Activated naive CD4-positive, alpha-beta T cell treated with anti-CD3 and anti-CD28 coated beads for 36 hours (primary cell): ENCODE results near the gene KCND3. TPM values are rescaled to one million over a fixed set of nuclear protein-coding genes. Genes with fewer than 3 reads are reported as not detected.

Experiments used
- CTCF ChIA-PET: fragments of 350-600 bp; sonication (Branson Sonifier 250); formaldehyde crosslinking; loops from one replicate; lab custom pipeline; 2021; ENCODE audit warnings: antibody characterized with exemption; lab: Charles Lee
- DNase-seq: peaks from one replicate; pipeline ENCODE4 v3.0.0-alpha.2; 2020
- H3K27ac Mint-ChIP-seq: one replicate; pipeline ENCODE4 v1.8.0; 2021; ENCODE audit warnings: mild to moderate bottlenecking, mixed read lengths
- H3K27me3 Mint-ChIP-seq: one replicate; pipeline ENCODE4 v1.8.0; 2021; ENCODE audit warnings: low read depth, mixed read lengths
- H3K36me3 Mint-ChIP-seq: one replicate; pipeline ENCODE4 v1.8.0; 2021; ENCODE audit warnings: low read depth, mixed read lengths
- H3K4me1 Mint-ChIP-seq: one replicate; pipeline ENCODE4 v1.8.0; 2021; ENCODE audit warnings: low read depth, mixed read lengths
- H3K4me3 Mint-ChIP-seq: one replicate; pipeline ENCODE4 v1.8.0; 2021; ENCODE audit warnings: mild to moderate bottlenecking, moderate library complexity, mixed read lengths
- H3K9me3 Mint-ChIP-seq: one replicate; pipeline ENCODE4 v1.8.0; 2021; ENCODE audit warnings: mixed read lengths
- intact Hi-C: fragments of 100-400 bp; cut with micrococcal nuclease; formaldehyde crosslinking; loops from one replicate; pipeline ENCODE4 v1.15.1; 2023
- total RNA-seq, 2 experiments: library from RNA; stranded (reverse); gene quantifications; one replicate each; pipeline ENCODE4 v1.2.3, GENCODE V29; 2021

KCND3 gene
- not detected for total RNA-seq

DNA sequence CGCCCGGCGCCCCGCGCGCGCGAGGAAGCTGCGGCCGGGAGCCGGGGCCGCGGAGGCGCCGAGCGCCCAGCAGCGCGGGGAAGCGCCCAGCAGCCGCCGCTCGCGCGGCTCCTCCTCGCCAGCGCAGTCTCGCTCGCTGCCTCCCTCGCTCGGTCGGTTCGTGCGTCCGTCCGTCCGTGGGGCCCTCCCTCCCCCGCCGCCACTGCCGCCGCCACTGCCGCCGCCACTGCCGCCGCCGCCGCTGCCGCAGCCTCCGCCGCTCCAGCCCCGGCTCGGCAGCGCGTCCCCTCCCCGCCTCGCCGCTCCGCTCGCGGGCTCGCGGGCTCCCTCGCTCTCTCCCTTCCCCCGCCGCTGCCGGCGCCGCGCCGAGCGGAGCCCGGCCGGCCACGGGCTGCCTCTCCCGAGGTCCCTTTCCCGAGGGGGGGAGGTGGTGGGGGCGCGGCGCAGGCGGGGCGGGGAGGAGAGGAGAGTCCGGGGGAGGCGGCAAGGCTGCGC lies at the start of gene KCND3:
Gene KCND3 (minus strand): TSS at position 138 of the 495 bp plus-strand sequence.
- Mint-ChIP-seq H3K4me1 (peaks cover 19% of the 10 kb centered on the region), H3K27ac (no peak within 1 kb of the TSS), H3K9me3 (no peaks in the 10 kb centered on the region)

DNA sequence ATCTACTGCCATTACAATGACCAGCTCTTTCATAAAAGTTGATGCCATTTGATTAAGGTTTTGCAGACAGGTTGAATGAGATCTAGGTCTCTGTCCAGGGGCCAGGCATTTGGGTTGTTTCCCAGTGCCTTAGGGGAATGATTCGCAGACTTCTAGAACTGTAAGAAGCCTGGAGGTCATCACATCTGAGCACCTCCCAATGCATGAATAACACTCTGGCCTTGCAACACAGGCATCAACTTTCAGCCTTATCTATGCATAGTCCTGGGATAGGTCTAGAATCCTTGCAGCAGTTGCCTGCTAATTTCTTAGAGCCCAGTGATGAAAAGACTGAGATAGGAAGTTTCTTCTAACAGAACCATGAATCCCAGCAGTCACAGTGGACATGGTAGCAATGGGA lies 44.8 kb upstream of the KCND3 start:
- Mint-ChIP-seq H3K4me3 (no peak overlapping the region), H3K27me3 (no peaks in the 10 kb centered on the region), H3K27ac (no peak overlapping the region), H3K4me1 (no peaks in the 10 kb centered on the region), H3K9me3 (no peaks in the 10 kb centered on the region), H3K36me3 (no peaks in the 10 kb centered on the region)
- intact Hi-C loops = no loop called here
- DNase-seq = no peak
- CTCF ChIA-PET = no interaction called here

More for the DNA sequence above, at the start of gene KCND3:
- Mint-ChIP-seq H3K27me3 (peaks cover 52% of the 10 kb centered on the region), H3K4me3 (peak within 1 kb of the TSS; percentile 69), H3K36me3 (no peaks in the 10 kb centered on the region)
- intact Hi-C loops = no loop called here
- peak; percentile 28 for DNase-seq
- CTCF ChIA-PET = no interaction called here

DNA sequence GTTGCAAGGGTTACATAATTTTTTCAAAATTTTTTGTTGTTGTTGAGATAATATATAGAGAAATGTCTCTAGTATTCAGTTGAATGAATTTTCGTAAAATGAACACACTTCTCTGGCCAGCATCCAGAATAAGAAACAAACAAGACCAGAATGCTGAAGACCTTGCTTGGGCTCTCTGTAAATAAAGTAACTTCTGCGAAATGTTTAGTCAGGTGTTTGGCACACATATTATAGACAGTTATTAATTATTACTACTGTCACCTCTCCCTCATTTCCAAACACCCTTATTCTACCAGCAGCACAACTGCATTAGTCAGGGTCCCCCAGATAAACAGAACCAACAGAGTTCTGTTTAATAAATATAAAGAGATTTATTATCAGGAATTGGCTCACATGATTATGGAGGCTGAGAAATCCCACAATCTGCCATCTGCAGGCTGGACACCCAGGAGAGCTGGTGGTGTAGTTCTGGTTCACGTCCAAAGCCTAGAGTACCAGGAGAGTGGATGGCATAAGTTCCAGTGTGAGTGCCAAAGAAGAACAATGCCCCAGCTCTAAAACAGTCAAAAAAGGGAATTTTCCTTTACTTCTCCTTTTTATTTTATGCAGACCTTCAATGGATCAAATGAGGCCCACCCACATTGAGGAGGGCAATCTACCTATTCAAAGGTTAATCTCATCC lies 44.1 kb upstream of the KCND3 start:
- no peaks in the 10 kb centered on the region for H3K4me1 Mint-ChIP-seq
- intact Hi-C loops = no loop called here
- CTCF ChIA-PET = no interaction called here

DNA sequence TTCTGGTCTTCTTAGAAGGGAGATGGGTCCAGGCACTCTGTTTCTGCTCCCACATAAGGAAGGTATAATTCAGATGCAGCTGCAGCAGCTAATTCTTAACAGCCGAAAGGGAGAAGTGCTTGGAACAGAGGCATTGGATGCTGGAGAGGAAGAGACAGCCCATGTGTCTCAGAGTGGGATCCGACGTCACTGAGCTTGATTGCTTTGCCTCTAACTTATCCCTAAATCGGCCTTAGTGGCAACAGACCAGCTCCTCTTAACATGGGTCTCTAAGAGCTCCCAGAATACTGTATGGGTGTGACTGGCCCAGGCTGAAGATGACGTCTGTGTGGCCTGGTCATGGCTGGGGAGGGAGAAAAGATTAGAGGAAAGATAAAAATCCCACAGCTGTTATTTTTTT lies 40.7 kb upstream of the KCND3 start:
- Mint-ChIP-seq H3K27ac (no peak overlapping the region), H3K4me1 (no peaks in the 10 kb centered on the region), H3K9me3 (no peaks in the 10 kb centered on the region), H3K36me3 (no peaks in the 10 kb centered on the region), H3K27me3 (peaks cover 3% of the 10 kb centered on the region), H3K4me3 (no peak overlapping the region)
- intact Hi-C loops = no loop called here
- CTCF ChIA-PET = no interaction called here
- DNase-seq = no peak

More for the DNA sequence above, 44.1 kb upstream of the KCND3 start:
- Mint-ChIP-seq H3K4me3 (no peak overlapping the region), H3K27me3 (no peaks in the 10 kb centered on the region), H3K27ac (no peak overlapping the region), H3K36me3 (no peaks in the 10 kb centered on the region), H3K9me3 (no peaks in the 10 kb centered on the region)
- no peak for DNase-seq

DNA sequence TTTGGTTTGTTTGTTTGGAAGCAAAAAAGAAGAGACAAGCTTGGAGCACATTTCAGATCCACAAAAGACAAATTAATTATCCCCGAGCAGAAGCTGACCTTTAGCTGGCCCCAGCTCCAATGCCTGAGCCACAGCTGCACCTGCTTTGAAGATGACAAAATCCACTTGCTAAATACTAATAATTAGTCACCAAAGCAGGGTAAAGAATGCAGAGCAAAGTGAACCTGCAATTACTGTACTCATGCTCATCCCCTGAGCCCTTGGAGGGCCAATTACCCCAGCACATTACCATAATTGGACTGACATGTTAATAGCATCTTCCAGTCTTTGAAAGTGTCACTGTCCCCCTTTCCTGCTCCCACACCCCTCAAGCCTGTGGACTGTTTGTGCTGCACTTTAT lies 38.2 kb upstream of the KCND3 start:
- CTCF ChIA-PET = no interaction called here
- intact Hi-C loops = no loop called here
- no peaks in the 10 kb centered on the region for H3K4me1 Mint-ChIP-seq
- DNase-seq = no peak
- H3K27me3 Mint-ChIP-seq = peaks cover 3% of the 10 kb centered on the region
- no peak overlapping the region for H3K4me3 Mint-ChIP-seq
- no peak overlapping the region for H3K27ac Mint-ChIP-seq
- no peaks in the 10 kb centered on the region for H3K36me3 Mint-ChIP-seq
- no peaks in the 10 kb centered on the region for H3K9me3 Mint-ChIP-seq

DNA sequence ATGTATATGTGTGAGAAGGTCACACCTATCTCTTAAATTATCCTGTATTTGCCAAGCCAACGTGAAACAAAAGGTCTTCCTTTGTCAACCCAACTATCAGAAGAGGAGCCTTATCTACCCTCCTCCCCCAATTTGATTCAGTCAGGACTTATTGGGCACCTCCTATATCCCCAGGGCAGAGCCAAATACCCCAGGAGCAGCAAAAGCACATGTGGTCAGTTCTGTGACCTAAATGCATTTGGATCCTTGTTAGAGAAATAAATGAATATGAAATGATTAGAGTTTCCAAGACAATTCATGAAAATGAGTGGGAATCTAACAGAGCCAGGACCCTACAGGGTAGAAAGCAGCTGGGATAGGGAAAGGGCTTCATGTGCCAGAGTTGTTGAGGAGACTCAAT lies 37.0 kb upstream of the KCND3 start:
- CTCF ChIA-PET = no interaction called here
- Mint-ChIP-seq H3K4me3 (no peak overlapping the region), H3K4me1 (no peaks in the 10 kb centered on the region), H3K27ac (no peak overlapping the region), H3K36me3 (no peaks in the 10 kb centered on the region), H3K9me3 (no peaks in the 10 kb centered on the region), H3K27me3 (peaks cover 3% of the 10 kb centered on the region)
- DNase-seq = no peak
- intact Hi-C loops = no loop called here

DNA sequence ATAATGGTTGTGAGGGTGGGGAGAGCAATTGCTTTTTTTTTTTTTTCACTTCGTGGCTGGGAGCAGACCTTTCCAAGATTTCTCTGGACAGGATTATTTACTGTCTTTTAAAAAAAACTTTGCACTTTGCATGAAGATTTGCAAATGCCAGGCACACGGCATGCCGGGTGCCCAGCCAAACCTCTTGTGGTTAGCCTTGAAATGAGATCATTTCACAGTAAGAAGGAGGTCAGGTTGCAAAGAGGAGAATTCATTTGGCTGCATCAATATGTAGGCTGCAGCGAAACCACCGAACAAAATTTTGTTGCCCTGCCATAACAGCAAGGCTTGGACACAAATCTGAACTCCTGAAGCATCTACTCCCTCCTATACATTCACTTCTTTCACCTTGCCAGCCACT lies 36.5 kb upstream of the KCND3 start:
- CTCF ChIA-PET = no interaction called here
- no peak for DNase-seq
- intact Hi-C loops = no loop called here
- Mint-ChIP-seq H3K36me3 (no peaks in the 10 kb centered on the region), H3K4me3 (no peak overlapping the region), H3K27ac (no peak overlapping the region), H3K27me3 (peaks cover 3% of the 10 kb centered on the region), H3K9me3 (no peaks in the 10 kb centered on the region), H3K4me1 (no peaks in the 10 kb centered on the region)

DNA sequence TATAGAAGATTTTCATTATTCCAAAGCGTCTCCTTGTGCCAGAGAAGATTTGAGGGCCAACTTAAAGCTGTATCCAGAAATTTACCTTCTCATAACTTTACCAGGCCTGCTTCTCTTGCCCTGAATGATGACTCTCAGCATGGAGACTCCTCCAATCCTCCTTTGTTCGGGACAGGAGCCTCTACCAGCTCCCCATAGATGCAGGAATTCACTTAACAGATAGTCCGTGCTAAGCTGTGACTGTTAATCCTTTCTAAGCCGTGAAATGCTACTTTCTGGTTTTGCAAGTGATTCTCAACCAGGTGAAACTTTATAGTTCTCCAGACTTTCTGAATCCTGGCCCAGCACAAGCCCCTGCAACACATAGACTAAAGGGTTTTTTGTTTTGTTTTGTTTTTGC lies 31.8 kb upstream of the KCND3 start:
- H3K36me3 Mint-ChIP-seq = no peaks in the 10 kb centered on the region
- no peak overlapping the region for H3K27ac Mint-ChIP-seq
- H3K27me3 Mint-ChIP-seq = peaks cover under 1% of the 10 kb centered on the region
- H3K9me3 Mint-ChIP-seq = no peaks in the 10 kb centered on the region
- no peaks in the 10 kb centered on the region for H3K4me1 Mint-ChIP-seq
- H3K4me3 Mint-ChIP-seq = no peak overlapping the region
- CTCF ChIA-PET = no interaction called here
- intact Hi-C loops = no loop called here
- DNase-seq = no peak

DNA sequence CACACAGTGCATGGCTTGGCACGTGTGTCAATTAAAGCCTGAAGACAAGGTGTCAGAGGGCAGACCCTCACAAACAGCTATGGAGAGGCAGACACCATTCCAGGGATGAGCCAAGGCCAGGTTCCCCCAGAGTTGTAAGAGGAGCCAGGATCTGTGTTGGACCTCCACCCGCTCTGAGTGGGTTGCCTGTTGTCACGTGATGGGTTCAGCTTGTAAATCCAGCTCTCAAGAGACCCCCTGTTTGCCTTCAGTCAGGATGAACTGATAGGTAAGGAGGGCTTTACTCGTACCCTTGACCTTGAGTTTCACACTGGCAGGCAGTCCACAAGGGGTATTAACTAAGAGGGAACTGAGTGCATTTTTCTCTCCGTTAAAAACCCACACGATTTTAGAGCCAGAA lies 27.7 kb upstream of the KCND3 start:
- H3K9me3 Mint-ChIP-seq = no peaks in the 10 kb centered on the region
- H3K27ac Mint-ChIP-seq = no peak overlapping the region
- DNase-seq = no peak
- H3K36me3 Mint-ChIP-seq = no peaks in the 10 kb centered on the region
- CTCF ChIA-PET = no interaction called here
- H3K4me3 Mint-ChIP-seq = no peak overlapping the region
- H3K27me3 Mint-ChIP-seq = no peaks in the 10 kb centered on the region
- intact Hi-C loops = no loop called here
- H3K4me1 Mint-ChIP-seq = no peaks in the 10 kb centered on the region

DNA sequence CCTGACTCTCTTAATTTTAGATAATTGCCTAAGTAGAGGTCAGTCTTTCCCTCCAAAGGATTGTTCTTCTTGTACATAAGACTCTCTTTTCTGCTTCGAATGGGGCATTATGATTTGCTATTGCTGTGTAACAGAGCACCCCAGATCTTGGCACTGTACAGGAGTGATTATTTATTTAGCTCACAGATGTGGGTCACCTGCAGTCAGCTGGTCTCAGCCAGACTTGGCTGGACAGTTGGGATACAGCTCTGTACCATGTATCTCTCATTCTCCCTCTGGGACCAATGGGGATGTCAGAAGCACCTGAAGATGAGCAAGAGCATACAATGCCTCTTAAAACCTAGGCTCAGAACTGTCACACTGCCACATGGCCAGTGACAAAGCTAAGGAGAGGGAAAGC lies 23.4 kb upstream of the KCND3 start:
- no peaks in the 10 kb centered on the region for H3K27me3 Mint-ChIP-seq
- H3K27ac Mint-ChIP-seq = no peak overlapping the region
- H3K4me1 Mint-ChIP-seq = no peaks in the 10 kb centered on the region
- intact Hi-C loops = no loop called here
- H3K36me3 Mint-ChIP-seq = no peaks in the 10 kb centered on the region
- H3K4me3 Mint-ChIP-seq = no peak overlapping the region
- DNase-seq = no peak
- CTCF ChIA-PET = no interaction called here
- no peaks in the 10 kb centered on the region for H3K9me3 Mint-ChIP-seq

DNA sequence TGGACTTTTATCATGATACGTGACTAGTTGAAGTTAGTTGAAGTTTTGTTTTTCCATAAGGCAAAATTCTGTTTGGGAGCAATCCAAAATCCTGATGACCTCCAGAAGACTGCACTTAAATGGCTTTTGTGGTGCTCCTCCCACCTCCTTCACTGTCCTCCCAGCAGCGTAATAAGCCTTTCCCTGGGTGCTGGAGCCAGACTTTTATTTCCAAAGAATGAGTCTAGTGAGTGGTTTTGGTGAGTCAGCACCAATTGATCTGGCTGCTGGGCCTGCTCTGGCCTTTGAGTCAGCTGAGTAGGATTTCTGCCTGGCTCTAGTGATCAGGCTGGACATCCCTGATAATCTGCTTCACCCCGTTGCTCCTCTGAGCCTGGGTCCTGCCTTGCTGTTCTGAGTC lies 21.7 kb upstream of the KCND3 start:
- Mint-ChIP-seq H3K4me3 (no peak overlapping the region), H3K4me1 (no peaks in the 10 kb centered on the region), H3K9me3 (no peaks in the 10 kb centered on the region), H3K36me3 (no peaks in the 10 kb centered on the region), H3K27ac (no peak overlapping the region), H3K27me3 (peaks cover under 1% of the 10 kb centered on the region)
- DNase-seq = no peak
- CTCF ChIA-PET = no interaction called here
- intact Hi-C loops = no loop called here

DNA sequence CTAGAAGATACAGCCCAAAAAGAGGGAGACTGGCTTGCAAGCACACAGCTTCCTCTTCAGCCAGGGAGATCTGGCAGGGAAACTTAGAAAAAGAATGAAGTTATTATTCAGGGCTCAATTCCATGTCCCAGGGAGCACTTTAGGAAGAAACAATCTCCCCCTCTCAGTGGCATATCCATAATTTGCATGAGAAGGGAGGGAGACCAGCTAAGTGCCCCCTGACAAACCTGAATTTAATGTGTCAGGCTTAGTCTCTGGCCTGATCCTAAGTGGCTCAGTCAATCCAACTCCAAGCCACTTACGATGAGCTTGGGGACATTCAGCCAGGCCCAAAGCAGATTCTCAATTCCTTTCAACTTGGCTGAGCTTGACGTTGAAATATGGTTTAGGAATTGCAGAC lies 17.7 kb upstream of the KCND3 start:
- no peak for DNase-seq
- CTCF ChIA-PET = no interaction called here
- Mint-ChIP-seq H3K9me3 (no peaks in the 10 kb centered on the region), H3K36me3 (no peaks in the 10 kb centered on the region), H3K27me3 (peaks cover 7% of the 10 kb centered on the region), H3K27ac (no peak overlapping the region), H3K4me1 (no peaks in the 10 kb centered on the region), H3K4me3 (no peak overlapping the region)
- intact Hi-C loops = no loop called here

DNA sequence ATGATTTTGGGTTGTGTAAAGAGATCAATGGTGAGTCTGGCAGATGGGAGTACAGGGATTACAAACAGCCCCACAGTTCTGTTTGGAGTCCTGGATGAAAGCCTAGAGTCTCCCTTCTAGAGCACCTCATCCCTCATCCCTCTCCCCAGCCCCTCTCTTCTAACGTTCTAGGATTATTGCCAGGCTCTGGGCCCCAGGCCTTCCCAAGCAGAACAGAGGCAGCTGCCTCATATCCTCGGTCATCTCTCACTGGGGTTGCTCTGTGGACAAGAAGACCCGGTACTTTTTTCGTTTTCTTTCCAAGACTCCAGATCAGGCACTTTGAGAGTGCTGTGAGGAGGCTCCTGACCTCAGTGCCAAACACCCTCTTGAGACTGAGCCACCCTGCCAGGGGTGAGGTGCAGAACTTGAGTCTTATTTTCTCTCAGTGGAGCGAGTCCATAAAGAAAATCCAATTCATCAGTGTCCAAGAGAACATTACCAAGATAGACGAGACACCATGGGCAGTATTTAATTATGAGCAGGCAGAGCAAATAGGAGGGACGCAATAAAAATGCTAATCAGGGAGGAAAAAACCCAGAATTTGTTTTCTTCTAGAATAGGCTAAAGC lies 17.1 kb upstream of the KCND3 start:
- H3K4me1 Mint-ChIP-seq = no peaks in the 10 kb centered on the region
- H3K27me3 Mint-ChIP-seq = peaks cover 10% of the 10 kb centered on the region
- CTCF ChIA-PET = no interaction called here
- intact Hi-C loops = no loop called here
- no peaks in the 10 kb centered on the region for H3K9me3 Mint-ChIP-seq
- H3K36me3 Mint-ChIP-seq = no peaks in the 10 kb centered on the region
- no peak for DNase-seq
- H3K4me3 Mint-ChIP-seq = no peak overlapping the region
- H3K27ac Mint-ChIP-seq = no peak overlapping the region
